ENCODE results near the gene KIN.

DNA sequence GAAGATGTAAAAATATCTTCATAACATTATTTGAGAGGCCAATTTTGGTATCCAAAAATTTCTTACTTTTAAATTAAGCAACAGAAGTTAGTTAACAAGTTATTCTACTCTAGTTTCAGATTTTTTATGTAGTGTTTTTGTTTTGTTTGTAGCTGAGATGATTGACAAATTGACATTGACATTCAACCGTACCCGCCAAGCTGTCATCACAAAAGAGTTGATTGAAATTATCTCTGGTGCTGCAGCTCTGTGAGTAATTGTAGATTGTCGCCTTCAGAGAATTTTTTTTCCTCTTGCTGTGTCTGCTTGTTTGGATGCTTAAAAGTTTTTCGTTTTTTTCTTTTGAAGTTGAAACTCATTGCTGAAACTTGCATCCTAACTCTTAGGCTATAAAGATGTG lies 14.8 kb upstream of the KIN start:
- TF ChIP-seq GATA3 (IDR thresholded peaks at IDR 0.05; ENCODE audit: borderline replicate concordance) (no peak), CEBPB (IDR thresholded peaks at IDR 0.05) (no peak), SREBF2 (IDR thresholded peaks at IDR 0.05) (no peak), HOXB13 (CRISPR knock-in tag; IDR thresholded peaks at IDR 0.05; ENCODE audit: low read depth) (no peak)
- TF ChIP-seq, protein P1, sequence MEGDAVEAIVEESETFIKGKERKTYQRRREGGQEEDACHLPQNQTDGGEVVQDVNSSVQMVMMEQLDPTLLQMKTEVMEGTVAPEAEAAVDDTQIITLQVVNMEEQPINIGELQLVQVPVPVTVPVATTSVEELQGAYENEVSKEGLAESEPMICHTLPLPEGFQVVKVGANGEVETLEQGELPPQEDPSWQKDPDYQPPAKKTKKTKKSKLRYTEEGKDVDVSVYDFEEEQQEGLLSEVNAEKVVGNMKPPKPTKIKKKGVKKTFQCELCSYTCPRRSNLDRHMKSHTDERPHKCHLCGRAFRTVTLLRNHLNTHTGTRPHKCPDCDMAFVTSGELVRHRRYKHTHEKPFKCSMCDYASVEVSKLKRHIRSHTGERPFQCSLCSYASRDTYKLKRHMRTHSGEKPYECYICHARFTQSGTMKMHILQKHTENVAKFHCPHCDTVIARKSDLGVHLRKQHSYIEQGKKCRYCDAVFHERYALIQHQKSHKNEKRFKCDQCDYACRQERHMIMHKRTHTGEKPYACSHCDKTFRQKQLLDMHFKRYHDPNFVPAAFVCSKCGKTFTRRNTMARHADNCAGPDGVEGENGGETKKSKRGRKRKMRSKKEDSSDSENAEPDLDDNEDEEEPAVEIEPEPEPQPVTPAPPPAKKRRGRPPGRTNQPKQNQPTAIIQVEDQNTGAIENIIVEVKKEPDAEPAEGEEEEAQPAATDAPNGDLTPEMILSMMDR (IDR thresholded peaks at IDR 0.05) = no peak
- TF ChIP-seq, protein P2, sequence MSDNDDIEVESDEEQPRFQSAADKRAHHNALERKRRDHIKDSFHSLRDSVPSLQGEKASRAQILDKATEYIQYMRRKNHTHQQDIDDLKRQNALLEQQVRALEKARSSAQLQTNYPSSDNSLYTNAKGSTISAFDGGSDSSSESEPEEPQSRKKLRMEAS (IDR thresholded peaks at IDR 0.05) = no peak
